PFSK-1 (cell line): ENCODE measurements around the gene SLC22A3.

Source experiments
- FOXP2 ChIP-seq: optimal IDR thresholded peaks from 2 replicates; pipeline ENCODE3; 2011; ENCODE audit warnings: borderline replicate concordance, control low read depth, inconsistent platforms; ENCODE audit not compliant: insufficient read depth; ENCODE audit errors: extremely low read length, extremely low read depth
- POLR2AphosphoS5 ChIP-seq: IDR thresholded peaks from 2 replicates; pipeline ENCODE4 v1.6.1; 2012; ENCODE audit warnings: low read depth, mild to moderate bottlenecking, control low read depth, low read length, moderate library complexity
- REST ChIP-seq, 2 experiments: IDR thresholded peaks; 2 replicates each; pipeline versions ENCODE4 v1.6.1 to v1.8.0; 2011 to 2012; ENCODE audit warnings: low read depth in 2 of 2, low read length in 2 of 2, control low read depth in 1 of 2, inconsistent platforms in 1 of 2, mild to moderate bottlenecking in 1 of 2, moderate library complexity in 1 of 2; ENCODE audit not compliant: insufficient read depth in 1 of 2
- SIN3A ChIP-seq: IDR thresholded peaks from 2 replicates; pipeline ENCODE4 v1.6.1; 2012; ENCODE audit warnings: mild to moderate bottlenecking, low read length, moderate library complexity, borderline replicate concordance; ENCODE audit not compliant: insufficient read depth
- TAF1 ChIP-seq: IDR thresholded peaks from 2 replicates; pipeline ENCODE4 v1.6.1; 2012; ENCODE audit warnings: low read length, control low read depth, borderline replicate concordance; ENCODE audit not compliant: insufficient read depth

SLC22A3 gene

GRCh38 chr6:160393891-160394653 lies 45.9 kb downstream of the SLC22A3 start:
- no peak for TF ChIP-seq FOXP2
- no peak for TF ChIP-seq POLR2AphosphoS5
- no peak for TF ChIP-seq SIN3A

GRCh38 chr6:160394654-160395035 lies 46.5 kb downstream of the SLC22A3 start:
- TF ChIP-seq SIN3A = no peak
- TF ChIP-seq REST (IDR thresholded peaks at IDR 0.05; ENCODE audit: insufficient read depth in 1 of 2, low read depth in 2 of 2, low read length in 2 of 2) = no peak
- no peak for TF ChIP-seq POLR2AphosphoS5
- TF ChIP-seq TAF1 = no peak
- TF ChIP-seq FOXP2 = no peak

GRCh38 chr6:160395187-160395586 lies 47.0 kb downstream of the SLC22A3 start:
- no peak for TF ChIP-seq FOXP2
- no peak for TF ChIP-seq SIN3A
- TF ChIP-seq POLR2AphosphoS5 = no peak
- no peak for TF ChIP-seq TAF1
- TF ChIP-seq REST (IDR thresholded peaks at IDR 0.05; ENCODE audit: insufficient read depth in 1 of 2, low read depth in 2 of 2, low read length in 2 of 2) = no peak

GRCh38 chr6:160396292-160396691 lies 48.1 kb downstream of the SLC22A3 start:
- TF ChIP-seq REST (IDR thresholded peaks at IDR 0.05; ENCODE audit: insufficient read depth in 1 of 2, low read depth in 2 of 2, low read length in 2 of 2) (no peak), TAF1 (no peak), POLR2AphosphoS5 (no peak), SIN3A (no peak), FOXP2 (no peak)

- TF ChIP-seq FOXP2 (no peak), TAF1 (no peak), REST (IDR thresholded peaks at IDR 0.05; ENCODE audit: insufficient read depth in 1 of 2, low read depth in 2 of 2, low read length in 2 of 2) (no peak), SIN3A (no peak), POLR2AphosphoS5 (no peak)
Measured at GRCh38 chr6:160398674-160399271, 50.6 kb downstream of the SLC22A3 start.
